Esophagus squamous epithelium (tissue), 4 donors: ENCODE results near the gene MLLT3.

Experiments
- CTCF ChIP-seq, 6 experiments: fragments of 450-650 bp in 4 of 6; fragments of 200-600 bp in 2 of 6; sonication (generic) in 2 of 6; IDR thresholded peaks; one replicate each; pipeline ENCODE4 v1.5.1; 2016 to 2019; ENCODE audit warnings: antibody characterized with exemption in 6 of 6, mild to moderate bottlenecking in 4 of 6, moderate library complexity in 4 of 6
- POLR2A ChIP-seq, 4 donors: fragments of 450-650 bp; IDR thresholded peaks; one replicate each; pipeline ENCODE4 v1.6.1; 2017; ENCODE audit warnings: antibody characterized with exemption in 4 of 4, mild to moderate bottlenecking in 4 of 4, moderate library complexity in 3 of 4

- no peak for TF ChIP-seq CTCF (IDR thresholded peaks at IDR 0.05)
- TF ChIP-seq POLR2A (IDR thresholded peaks at IDR 0.05), result no peak
These were observed 291.1 kb downstream of the MLLT3 start for GRCh38 chr9:20331095-20331685.
